Measurements from ENCODE around the gene GLS2. TPM values are rescaled to one million over a fixed set of nuclear protein-coding genes. Genes with fewer than 3 reads are reported as not detected.
"Not testable (repeated sequence)": the region's sequence is repeated elsewhere in the genome, so short reads cannot be mapped to it uniquely, and the experiment has no call there.

Gene GLS2
- total RNA-seq, 1 donor from 2014 or later = not detected

DNA sequence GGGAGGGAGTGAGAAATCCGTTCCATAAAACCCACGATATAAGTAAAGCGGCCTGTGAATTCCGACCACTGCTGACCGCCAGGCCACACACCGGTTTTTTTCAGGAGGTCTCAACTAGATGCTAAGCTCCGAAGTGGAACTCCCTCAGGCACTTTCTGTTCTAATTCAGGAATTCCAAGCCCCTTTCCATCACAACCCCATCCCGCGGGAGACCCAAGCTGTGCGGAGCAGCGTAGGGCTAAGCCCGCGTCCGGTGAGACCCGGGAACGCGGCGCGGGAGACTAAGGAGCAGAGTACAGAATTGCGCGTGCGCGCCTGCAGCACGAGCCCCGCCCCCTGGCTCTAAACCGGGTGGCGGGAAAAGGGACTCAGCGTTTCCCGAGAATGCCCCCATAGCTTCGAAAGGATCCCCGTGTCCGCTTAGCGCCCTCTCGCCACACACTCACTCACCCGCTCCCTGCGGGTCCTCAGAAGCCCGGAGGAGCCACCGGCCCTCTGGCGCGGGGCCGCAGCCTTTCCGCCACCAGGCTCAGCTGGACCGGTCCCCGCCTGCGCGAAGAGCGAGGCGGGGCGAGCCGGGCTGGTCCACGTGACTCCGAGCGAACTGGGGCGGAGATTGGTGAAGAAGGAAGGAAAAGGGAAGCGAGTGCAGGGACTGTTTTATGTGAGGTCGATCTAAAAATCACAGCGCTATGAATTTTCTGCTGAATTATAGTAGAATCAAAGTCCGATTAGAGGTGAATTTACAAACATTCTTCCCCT, 38.9 kb downstream of the GLS2 start, which contains the start of gene TIMELESS:
TSS of gene TIMELESS (minus strand) at position 567 of the 762 bp plus-strand sequence. CDS start 15,256 bp downstream, outside the sequence.
- peak; percentile 91 for DNase-seq (ENCODE audit: low read depth)

DNA sequence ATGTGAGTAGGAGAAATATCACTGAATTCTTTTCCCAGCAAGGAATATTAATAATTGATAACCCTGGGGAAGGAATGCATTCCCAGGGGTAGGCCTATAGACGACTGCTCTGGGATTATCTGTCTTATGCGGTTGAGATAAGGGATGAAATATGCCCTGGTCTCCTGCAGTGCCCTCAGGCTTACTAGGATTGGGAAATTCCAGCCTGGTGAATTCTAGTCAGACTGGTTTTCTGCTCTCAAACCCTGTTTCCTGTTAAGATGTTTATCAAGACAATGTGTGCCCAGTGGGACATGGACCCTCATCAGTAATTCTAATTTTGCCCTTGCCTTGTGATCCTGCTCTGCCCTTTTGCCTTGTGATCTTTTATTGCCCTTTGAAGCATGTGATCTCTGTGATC, 44.8 kb downstream of the GLS2 start:
- DNase-seq (ENCODE audit: low read depth) = not testable (repeated sequence)

DNA sequence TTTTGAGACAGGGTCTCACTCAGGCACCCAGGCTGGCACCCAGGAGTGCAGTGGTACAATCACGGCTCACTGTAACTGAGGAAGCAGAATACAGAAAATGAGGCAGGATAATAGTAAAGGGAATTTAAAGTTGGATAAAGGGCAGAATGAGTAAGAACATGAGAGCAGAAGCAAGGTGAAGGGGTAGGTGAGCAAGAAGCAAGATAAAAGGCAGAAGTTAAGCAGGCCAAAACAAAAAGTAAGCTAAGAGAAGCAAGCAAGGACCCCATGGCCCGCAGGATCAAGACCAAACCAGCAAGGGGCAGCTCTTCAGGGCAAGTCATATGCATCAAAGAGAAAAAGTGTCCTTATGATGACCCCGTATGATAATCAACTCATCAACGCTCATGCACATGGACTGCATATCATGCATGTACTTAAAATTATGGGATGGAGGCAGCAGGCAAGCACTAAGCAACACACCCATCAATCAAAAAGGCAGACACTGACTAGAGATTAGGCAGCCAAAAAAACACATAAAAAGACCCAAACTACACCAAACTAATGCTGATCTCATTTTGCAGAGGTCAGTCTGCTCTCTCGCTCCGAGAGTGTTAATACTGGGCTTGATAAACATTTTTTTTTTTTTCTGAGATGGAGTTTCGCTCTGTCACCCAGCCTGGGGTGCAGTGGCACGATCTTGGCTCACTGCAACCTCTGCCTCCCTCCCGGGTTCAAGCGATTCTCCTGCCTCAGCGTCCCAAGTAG, 50.4 kb downstream of the GLS2 start:
- no peak for DNase-seq (ENCODE audit: low read depth)

GRCh38 chr12:56434828-56435227, 53.1 kb downstream of the GLS2 start:
- no peak for DNase-seq (ENCODE audit: low read depth)

- no peak for DNase-seq (ENCODE audit: low read depth)
These were observed 56.1 kb downstream of the GLS2 start for GRCh38 chr12:56431850-56432249.

GRCh38 chr12:56431288-56431687, 56.7 kb downstream of the GLS2 start:
- DNase-seq (ENCODE audit: low read depth) = no peak

DNA sequence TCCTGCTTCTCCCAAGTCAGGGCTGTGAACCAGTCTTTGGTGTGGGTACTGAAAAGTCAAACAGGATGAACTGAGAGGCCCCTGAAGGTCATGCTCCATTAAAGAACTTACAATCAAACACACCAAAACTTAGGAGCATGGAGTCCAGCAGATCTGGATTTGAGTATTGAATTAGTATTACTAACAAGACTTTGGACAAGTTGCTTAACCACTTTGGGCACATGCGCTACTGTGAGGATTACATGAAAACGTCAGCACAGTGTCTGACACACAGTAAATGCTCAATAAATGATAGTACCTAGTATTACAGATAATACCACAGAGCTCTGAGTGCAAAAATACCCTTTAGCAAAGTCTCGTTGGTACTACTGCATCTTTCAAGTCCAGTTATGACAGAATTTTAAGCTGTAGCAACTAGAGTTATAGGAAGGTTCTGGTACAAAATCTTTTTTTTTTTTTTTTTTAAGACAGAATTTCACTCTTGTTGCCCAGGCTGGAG, 62.0 kb downstream of the GLS2 start:
- no peak for DNase-seq (ENCODE audit: low read depth)

- DNase-seq (ENCODE audit: low read depth) = no peak
These were observed 62.8 kb downstream of the GLS2 start for GRCh38 chr12:56425193-56425592.

Other genes starting within 250 kb of the GLS2 start
- 31.3 and 31.8 TPM in 2 replicates for gene ANKRD52, start 229.8 kb downstream of the GLS2 start, total RNA-seq
- gene COQ10A, start 221.2 kb downstream of the GLS2 start, total RNA-seq = 87.8 and 112 TPM in 2 replicates
- 178 and 184 TPM in 2 replicates for gene CS, start 187.8 kb downstream of the GLS2 start, total RNA-seq
- 83.1 and 92.9 TPM in 2 replicates for gene CNPY2, start 172.2 kb downstream of the GLS2 start, total RNA-seq
- gene PAN2, start 154.2 kb downstream of the GLS2 start, total RNA-seq = 44.4 and 49.3 TPM in 2 replicates
- gene IL23A, start 149.3 kb downstream of the GLS2 start, total RNA-seq = 0.51 TPM in 1 of 2 replicates, not detected in the other
- gene STAT2, start 128.1 kb downstream of the GLS2 start, total RNA-seq = 196 and 202 TPM in 2 replicates
- gene APOF, start 125.3 kb downstream of the GLS2 start, total RNA-seq = not detected in 2 replicates
- gene TIMELESS, start 38.7 kb downstream of the GLS2 start, total RNA-seq = 4.5 and 5.5 TPM in 2 replicates
- gene MIP, start 33.5 kb downstream of the GLS2 start, total RNA-seq = 0.24 TPM in 1 of 2 replicates, not detected in the other
- gene SPRYD4, start 19.6 kb downstream of the GLS2 start, total RNA-seq = 2.1 and 2.4 TPM in 2 replicates
- gene RBMS2, start 33.7 kb upstream of the GLS2 start, total RNA-seq = 9.2 and 9.7 TPM in 2 replicates
- gene BAZ2A, start 142.2 kb upstream of the GLS2 start, total RNA-seq = 23.2 and 27.0 TPM in 2 replicates
- gene ATP5F1B, start 157.8 kb upstream of the GLS2 start, total RNA-seq = 614 and 728 TPM in 2 replicates
- 73.5 and 82.2 TPM in 2 replicates for gene PTGES3, start 200.1 kb upstream of the GLS2 start, total RNA-seq
- 1,145 and 1,201 TPM in 2 replicates for gene NACA, start 237.1 kb upstream of the GLS2 start, total RNA-seq

Measured in myocyte (in vitro differentiated cells).